Peyer's patch (tissue), 4 donors: ENCODE results near the gene APC.

Experiments used
- CTCF ChIP-seq, 6 experiments: fragments of 450-650 bp in 4 of 6; fragments of 200-600 bp in 2 of 6; sonication (generic) in 1 of 6; IDR thresholded peaks; one replicate each; pipeline ENCODE4 v1.5.1; 2017 to 2019; ENCODE audit warnings: antibody characterized with exemption in 6 of 6, mild to moderate bottlenecking in 3 of 6, moderate library complexity in 1 of 6
- POLR2A ChIP-seq, 2 donors: fragments of 450-650 bp; IDR thresholded peaks; one replicate each; pipeline ENCODE4 v1.5.1; 2017; ENCODE audit warnings: antibody characterized with exemption in 2 of 2, mild to moderate bottlenecking in 2 of 2, moderate library complexity in 2 of 2

DNA sequence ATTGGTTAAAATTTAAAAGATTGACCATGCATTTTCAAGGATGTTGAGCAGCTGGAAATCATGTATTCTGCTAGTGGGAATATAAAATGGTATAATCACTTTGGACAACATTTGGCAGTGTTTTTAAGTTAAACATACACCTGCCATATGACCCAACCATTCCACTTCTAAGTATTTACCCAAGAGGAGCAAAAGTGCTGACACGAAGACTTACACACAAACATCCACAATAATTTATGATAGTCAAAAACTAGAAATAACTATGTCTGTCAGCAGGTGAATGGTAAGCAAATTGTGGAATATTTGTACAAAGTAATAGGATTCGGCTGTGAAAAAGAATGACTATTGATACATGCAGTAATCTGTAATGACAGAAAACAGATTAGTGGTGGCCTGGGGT, 92.7 kb downstream of the APC start:
- TF ChIP-seq CTCF (IDR thresholded peaks at IDR 0.05): no peak
- no peak for TF ChIP-seq POLR2A (IDR thresholded peaks at IDR 0.05)
